CD14-positive monocyte (primary cell): ENCODE measurements around the gene CENATAC. TPM values are rescaled to one million over a fixed set of nuclear protein-coding genes. Genes with fewer than 3 reads are reported as not detected.

ENCODE experiments used
- DNase-seq, 3 donors: peaks; one replicate each; pipeline ENCODE4 v3.0.0-alpha.2; 2011 to 2022
- H2AFZ ChIP-seq: 2 replicates; pipeline ENCODE4 v1.6.0; 2012; ENCODE audit warnings: mild to moderate bottlenecking, low read depth, low read length, inconsistent platforms; ENCODE audit not compliant: insufficient read depth, poor library complexity, severe bottlenecking
- H3K27ac ChIP-seq, 2 donors: 1 replicate in 1 of 2; 2 replicates in 1 of 2; pipeline ENCODE4 v1.5.1; 2012 to 2013; ENCODE audit warnings: low read length in 2 of 2, control low read depth in 1 of 2, inconsistent platforms in 1 of 2, low read depth in 1 of 2, mild to moderate bottlenecking in 1 of 2
- H3K27me3 ChIP-seq, 2 donors: one replicate each; pipeline versions ENCODE4 v1.6.0 to v1.6.1; 2011 to 2013; ENCODE audit warnings: low read length in 2 of 2; ENCODE audit not compliant: control insufficient read depth in 2 of 2, insufficient read depth in 2 of 2
- H3K36me3 ChIP-seq, 2 donors: replicated peaks in 1 of 2; 1 replicate in 1 of 2; 2 replicates in 1 of 2; pipeline versions ENCODE4 v1.5.1 to v1.6.1; 2012 to 2013; ENCODE audit warnings: low read length in 2 of 2, control low read depth in 1 of 2, inconsistent platforms in 1 of 2, mild to moderate bottlenecking in 1 of 2; ENCODE audit not compliant: insufficient read depth in 2 of 2, control insufficient read depth in 1 of 2
- H3K4me1 ChIP-seq, 2 donors: 1 replicate in 1 of 2; 2 replicates in 1 of 2; pipeline versions ENCODE4 v1.5.1 to v1.6.1; 2012 to 2013; ENCODE audit warnings: low read length in 2 of 2, control low read depth in 1 of 2, inconsistent platforms in 1 of 2, mild to moderate bottlenecking in 1 of 2, moderate library complexity in 1 of 2; ENCODE audit not compliant: insufficient read depth in 2 of 2, control insufficient read depth in 1 of 2
- H3K4me2 ChIP-seq: replicated peaks from 2 replicates; pipeline ENCODE3; 2012; ENCODE audit warnings: low read length, moderate library complexity, mild to moderate bottlenecking; ENCODE audit not compliant: poor library complexity, severe bottlenecking; ENCODE audit errors: extremely low read depth
- H3K4me3 ChIP-seq, 3 experiments: fragments of 200-600 bp in 1 of 3; sonication (generic) in 1 of 3; replicated peaks in 1 of 3; 1 replicate in 2 of 3; 2 replicates in 1 of 3; pipeline ENCODE4 v1.5.1; 2011 to 2013; ENCODE audit warnings: low read length in 3 of 3, mild to moderate bottlenecking in 3 of 3, control low read depth in 2 of 3, low read depth in 2 of 3, inconsistent platforms in 1 of 3, moderate library complexity in 1 of 3
- H3K79me2 ChIP-seq: 2 replicates; pipeline ENCODE4 v1.6.0; 2012; ENCODE audit warnings: mild to moderate bottlenecking, control low read depth, inconsistent platforms, low read length, moderate library complexity; ENCODE audit not compliant: insufficient read depth
- H3K9ac ChIP-seq: 2 replicates; pipeline ENCODE4 v1.6.0; 2017; ENCODE audit warnings: low read length, mild to moderate bottlenecking; ENCODE audit not compliant: insufficient read depth, poor library complexity, severe bottlenecking
- H3K9me3 ChIP-seq, 2 donors: replicated peaks in 1 of 2; 1 replicate in 1 of 2; 2 replicates in 1 of 2; pipeline versions ENCODE4 v1.5.1 to v1.6.1; 2012 to 2013; ENCODE audit warnings: low read length in 2 of 2, control low read depth in 1 of 2; ENCODE audit not compliant: control insufficient read depth in 1 of 2, insufficient read depth in 1 of 2
- H4K20me1 ChIP-seq: 2 replicates; pipeline ENCODE4 v1.6.0; 2012; ENCODE audit warnings: mild to moderate bottlenecking, low read length, control low read depth, moderate library complexity; ENCODE audit not compliant: insufficient read depth
- H3K27ac Mint-ChIP-seq, 7 donors: one replicate each; pipeline ENCODE4 v1.8.0; 2020; ENCODE audit warnings: mild to moderate bottlenecking in 7 of 7, mixed read lengths in 7 of 7, moderate library complexity in 6 of 7, inconsistent platforms in 2 of 7
- H3K27me3 Mint-ChIP-seq, 3 donors: one replicate each; pipeline ENCODE4 v1.8.0; 2021 to 2022; ENCODE audit warnings: low read depth in 3 of 3, mild to moderate bottlenecking in 3 of 3, mixed read lengths in 3 of 3, moderate library complexity in 3 of 3, inconsistent platforms in 1 of 3
- H3K36me3 Mint-ChIP-seq, 2 donors: one replicate each; pipeline ENCODE4 v1.8.0; 2020; ENCODE audit warnings: mixed read lengths in 2 of 2, inconsistent platforms in 1 of 2, mild to moderate bottlenecking in 1 of 2
- H3K4me1 Mint-ChIP-seq: one replicate; pipeline ENCODE4 v1.8.0; 2020; ENCODE audit warnings: mild to moderate bottlenecking, mixed read lengths
- H3K4me3 Mint-ChIP-seq, 2 donors: one replicate each; pipeline ENCODE4 v1.8.0; 2020; ENCODE audit warnings: mild to moderate bottlenecking in 2 of 2, mixed read lengths in 2 of 2, moderate library complexity in 1 of 2
- H3K9me3 Mint-ChIP-seq, 7 donors: one replicate each; pipeline ENCODE4 v1.8.0; 2020 to 2022; ENCODE audit warnings: mixed read lengths in 7 of 7, mild to moderate bottlenecking in 6 of 7, moderate library complexity in 6 of 7, inconsistent platforms in 2 of 7
- CTCF ChIP-seq: fragments of 200-600 bp; IDR thresholded peaks from one replicate; pipeline ENCODE4 v1.8.0; 2022; ENCODE audit warnings: antibody characterized with exemption, mild to moderate bottlenecking
- WGBS: methylation state at CpG from one replicate; pipeline ENCODE4 v1.1.5; 2013; ENCODE audit warnings: missing lambda C conversion rate; ENCODE audit not compliant: insufficient coverage; 5-methylcytosine and 5-hydroxymethylcytosine counted together
- intact Hi-C, 2 donors: fragments of 100-400 bp; cut with micrococcal nuclease; formaldehyde crosslinking; loops; one replicate each; pipeline versions ENCODE4 v1.15.0 to v1.15.1; 2023
- polyA plus RNA-seq, 3 donors: library from polyadenylated mRNA; depleted of rRNA in 1 of 3; unstranded in 2 of 3; stranded (reverse) in 1 of 3; fragments of 300-500 nt in 2 of 3; fragments of >200 nt in 1 of 3; fragmentation: Illumina TruSeq in 2 of 3; gene quantifications; 1 replicate in 2 of 3; 2 replicates in 1 of 3; pipeline ENCODE4 v1.2.3, GENCODE V29; 2012 to 2021

The CENATAC gene
- polyA plus RNA-seq, 3 donors: 2.7 to 47.8 (median 4.1) TPM

DNA sequence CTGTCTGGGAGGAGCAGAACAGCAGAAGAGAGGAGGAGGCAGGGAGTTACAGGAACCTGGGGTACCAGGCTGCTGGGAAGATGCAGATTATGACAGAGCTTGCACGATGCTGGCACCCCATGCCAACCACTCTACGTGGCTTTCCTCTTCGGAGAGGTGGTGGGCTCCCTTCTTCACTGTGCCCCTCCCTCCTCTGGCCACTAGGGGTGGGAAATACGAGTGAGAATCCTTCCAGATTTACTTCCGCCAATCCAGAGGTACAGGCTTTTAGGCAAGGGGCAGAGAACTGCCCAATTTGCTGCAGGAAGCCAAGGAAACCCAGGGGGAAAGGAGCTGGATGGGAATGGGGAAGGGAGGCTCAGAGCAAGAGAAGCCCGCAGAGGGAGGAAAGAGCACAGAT lies 46.8 kb downstream of the CENATAC start:
- Histone ChIP-seq H3K9ac (no peak overlapping the region), H3K4me1 (no peaks in the 10 kb centered on the region), H4K20me1 (no peaks in the 10 kb centered on the region), H3K4me3 (no peak overlapping the region), H2AFZ (no peak overlapping the region), H3K36me3 (peaks cover 37 to 55% of the 10 kb centered on the region in 2 donors), H3K9me3 (no peaks in the 10 kb centered on the region), H3K4me2 (no peak overlapping the region), H3K79me2 (no peaks in the 10 kb centered on the region), H3K27ac (no peak overlapping the region), H3K27me3 (no peaks in the 10 kb centered on the region)
- Mint-ChIP-seq H3K4me3 (no peak overlapping the region), H3K27me3 (peaks cover 0 to 2% (median 0%) of the 10 kb centered on the region in 3 donors), H3K4me1 (peaks cover 3% of the 10 kb centered on the region), H3K9me3 (no peaks in the 10 kb centered on the region), H3K36me3 (peaks cover 48 to 56% of the 10 kb centered on the region in 2 donors), H3K27ac (peak overlapping the region in 2 of 7 donors; percentile 15 to 69)
- intact Hi-C loops: no loop called here
- peak; percentile 15 for TF ChIP-seq CTCF
- no peak for DNase-seq
- WGBS: no CpG with 5 or more reads among the region's 6 CpGs

DNA sequence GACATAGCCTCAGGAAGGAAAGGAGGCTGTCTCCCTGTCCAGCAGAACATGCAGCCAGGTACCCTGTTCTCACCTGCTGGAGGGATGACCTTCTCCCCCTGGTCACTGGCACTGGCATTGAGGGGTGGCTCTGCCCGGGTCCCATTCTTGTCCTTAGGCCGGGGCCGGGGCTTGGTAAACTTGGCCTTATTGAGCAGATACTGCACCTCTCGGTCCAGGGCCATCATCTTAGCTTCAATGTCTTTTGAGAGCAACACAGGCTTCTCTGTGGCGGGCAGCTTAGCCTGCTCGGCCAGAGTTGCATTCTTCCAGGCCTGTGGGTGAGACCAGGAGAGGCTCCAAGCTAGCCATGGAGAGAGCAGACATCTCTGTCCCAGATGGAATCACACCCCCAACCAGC lies 48.6 kb downstream of the CENATAC start:
- Mint-ChIP-seq H3K36me3 (peaks cover 65 to 74% of the 10 kb centered on the region in 2 donors), H3K9me3 (no peaks in the 10 kb centered on the region), H3K27ac (peak overlapping the region in 1 of 7 donors; percentile 61), H3K27me3 (no peaks in the 10 kb centered on the region), H3K4me1 (no peaks in the 10 kb centered on the region), H3K4me3 (no peak overlapping the region)
- Histone ChIP-seq H3K4me3 (no peak overlapping the region), H3K36me3 (peaks cover 47 to 73% of the 10 kb centered on the region in 2 donors), H3K4me2 (no peak overlapping the region), H3K9ac (no peak overlapping the region), H3K27ac (no peak overlapping the region), H2AFZ (no peak overlapping the region), H4K20me1 (no peaks in the 10 kb centered on the region), H3K27me3 (no peaks in the 10 kb centered on the region), H3K4me1 (no peaks in the 10 kb centered on the region), H3K9me3 (no peaks in the 10 kb centered on the region), H3K79me2 (no peaks in the 10 kb centered on the region)
- 100% methylated on average over 5 of the region's 6 CpGs for WGBS
- intact Hi-C loops: no loop called here
- no peak for TF ChIP-seq CTCF
- no peak for DNase-seq
